Endothelial cell of hepatic sinusoid (primary cell): ENCODE data around the gene ITGAV.
"Not testable (repeated sequence)": the region's sequence is repeated elsewhere in the genome, so short reads cannot be mapped to it uniquely, and the experiment has no call there.

Source experiments
- in situ Hi-C: cut with HindIII; loops from 2 replicates; pipeline ENCODE4 v1.10.0; 2017; ENCODE audit warnings: low sequenced_read_pairs

The ITGAV gene

DNA sequence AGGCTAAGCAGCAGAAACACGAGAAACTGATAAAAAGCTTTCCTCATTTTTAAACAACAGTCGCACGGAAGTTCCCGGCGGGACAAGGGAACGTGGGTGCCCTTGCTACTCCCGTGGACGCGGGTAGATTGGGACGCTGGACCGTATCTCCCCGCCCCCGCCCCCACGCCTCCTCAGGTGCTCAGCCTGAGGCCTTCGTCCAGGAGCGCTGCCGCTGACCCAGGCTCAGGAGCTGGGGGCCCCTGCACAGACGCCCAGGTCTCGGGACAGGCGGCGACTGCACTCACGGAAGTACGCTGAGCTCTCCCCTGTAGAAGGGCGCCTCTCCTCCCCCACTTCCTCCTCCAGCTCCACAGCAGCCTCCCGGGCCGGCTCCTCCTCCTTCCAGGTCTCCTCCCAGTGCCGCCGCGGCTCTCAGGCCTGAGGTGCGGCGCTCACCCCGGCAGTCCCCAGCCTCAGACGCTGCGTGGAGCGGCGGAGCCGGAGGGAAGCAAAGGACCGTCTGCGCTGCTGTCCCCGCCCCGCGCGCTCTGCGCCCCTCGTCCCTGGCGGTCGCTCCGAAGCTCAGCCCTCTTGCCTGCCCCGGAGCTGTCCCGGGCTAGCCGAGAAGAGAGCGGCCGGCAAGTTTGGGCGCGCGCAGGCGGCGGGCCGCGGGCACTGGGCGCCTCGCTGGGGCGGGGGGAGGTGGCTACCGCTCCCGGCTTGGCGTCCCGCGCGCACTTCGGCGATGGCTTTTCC lies at the start of gene ITGAV:
Gene ITGAV (plus strand): TSS at position 445 of the 738 bp plus-strand sequence. CDS start 283 bp downstream, at position 728.
- in situ Hi-C loops, result loop anchor here (5.0 kb wide), 2 partner anchors 52 to 82 kb away; no protein-coding TSS in a partner anchor

DNA sequence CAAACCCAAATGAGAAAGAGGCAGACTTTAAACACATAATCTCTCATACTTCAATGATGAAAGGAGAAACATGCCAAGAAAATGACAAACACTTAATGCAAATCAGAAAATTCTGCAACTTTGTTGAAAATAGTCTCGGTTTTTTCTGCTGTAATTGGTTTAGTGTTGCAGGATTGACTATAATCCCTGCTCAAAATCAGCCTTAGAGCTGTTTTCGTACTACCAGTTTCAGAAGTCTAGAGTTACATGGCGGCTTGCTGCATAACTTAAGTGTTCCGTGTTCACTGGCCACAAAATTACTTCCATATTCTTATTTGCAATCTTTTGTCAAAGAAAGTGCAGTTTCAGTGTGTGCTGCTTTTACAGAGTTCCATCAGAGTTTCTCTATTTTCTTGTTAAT lies 48.9 kb upstream of the ITGAV start:
- in situ Hi-C loops, result no loop called here

GRCh38 chr2:186542002-186542401 lies 47.9 kb upstream of the ITGAV start:
- in situ Hi-C loops, result no loop called here

DNA sequence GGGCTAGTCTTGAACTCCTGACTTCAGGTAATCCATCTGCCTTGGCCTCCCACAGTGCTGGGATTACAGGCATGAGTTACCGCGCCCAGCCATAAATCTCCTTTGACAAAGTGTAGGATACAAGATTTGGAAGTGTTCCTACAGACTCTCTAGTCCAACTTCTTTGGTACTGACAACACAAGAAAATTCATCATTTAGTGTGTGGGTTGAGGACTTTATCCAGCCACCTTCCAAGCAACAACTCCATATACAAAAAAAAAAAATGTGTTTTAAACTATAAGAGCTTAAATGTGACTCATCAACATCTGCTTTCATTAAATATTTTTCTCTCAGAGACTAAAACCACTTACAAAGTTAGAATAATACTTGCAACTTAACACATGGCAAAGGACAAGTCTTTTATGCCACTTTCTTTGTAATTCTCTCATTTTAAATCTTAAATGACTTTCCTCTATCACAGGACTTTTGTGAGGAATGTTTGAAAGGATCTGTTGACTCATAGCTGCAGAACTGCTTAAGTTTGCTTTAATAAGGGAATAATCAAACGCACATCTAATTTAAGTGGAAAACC lies 46.2 kb upstream of the ITGAV start:
- in situ Hi-C loops, result no loop called here

DNA sequence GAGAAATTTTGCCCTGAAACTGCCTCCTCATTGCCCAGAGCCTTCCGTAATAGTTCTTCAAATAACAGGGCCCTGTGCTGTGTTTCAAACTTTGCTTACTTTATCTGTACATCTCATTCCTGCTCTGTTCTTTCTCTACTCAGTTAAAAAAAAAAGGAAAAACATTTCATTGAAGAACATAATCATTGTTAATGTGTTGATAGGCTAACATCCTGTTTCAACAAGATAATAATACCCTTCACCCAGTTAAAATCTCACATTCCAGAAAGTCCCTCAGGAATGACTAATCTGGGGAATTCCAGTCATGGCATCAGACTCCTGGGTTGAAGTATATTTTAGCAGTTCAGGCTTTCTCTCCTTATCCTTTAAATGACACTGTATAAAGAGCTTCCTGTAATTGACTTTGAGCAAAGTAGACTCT lies 45.6 kb upstream of the ITGAV start:
- in situ Hi-C loops, result no loop called here

GRCh38 chr2:186546846-186547245 lies 43.0 kb upstream of the ITGAV start:
- in situ Hi-C loops, result no loop called here

- in situ Hi-C loops, result no loop called here
These were observed 38.4 kb upstream of the ITGAV start for GRCh38 chr2:186551323-186552050.

- in situ Hi-C loops, result no loop called here
These were observed 35.4 kb upstream of the ITGAV start for GRCh38 chr2:186554429-186554828.

GRCh38 chr2:186554850-186555671 lies 34.8 kb upstream of the ITGAV start:
- in situ Hi-C loops, result no loop called here

DNA sequence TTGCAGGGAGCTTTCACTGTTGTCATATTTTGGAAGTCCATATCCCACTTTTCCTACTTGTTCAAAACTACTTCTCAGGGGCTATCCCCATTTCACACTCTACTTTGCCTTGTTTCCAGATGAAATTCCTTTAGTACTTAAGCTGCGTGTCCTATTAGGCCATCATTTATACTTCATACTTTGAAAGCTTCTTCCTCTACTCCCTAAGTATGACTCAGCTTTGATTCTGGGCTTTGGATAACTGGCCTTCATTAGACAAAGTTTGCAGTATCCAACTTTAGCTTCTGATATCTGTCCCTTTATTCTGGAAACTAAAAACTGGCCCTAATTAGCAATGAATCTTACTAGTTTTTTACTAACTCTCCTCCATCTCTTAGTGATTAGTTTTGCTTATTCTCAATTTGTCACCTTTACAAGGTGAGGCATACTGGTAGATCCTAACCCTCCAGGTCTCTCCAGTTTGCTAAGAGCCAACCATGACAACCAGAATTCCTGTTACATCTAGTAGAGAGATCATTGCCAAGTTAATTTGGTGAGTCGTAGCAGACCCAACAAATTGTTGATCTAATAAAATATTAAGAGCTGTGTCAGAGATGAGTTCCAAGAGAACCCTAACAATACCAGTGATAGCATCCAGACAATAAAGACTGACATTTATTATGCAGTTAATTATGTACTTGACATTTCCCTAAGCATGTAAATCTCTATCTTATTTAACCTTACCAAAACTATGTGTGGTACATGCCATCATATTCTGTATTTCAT lies 31.2 kb upstream of the ITGAV start:
- in situ Hi-C loops, result no loop called here

DNA sequence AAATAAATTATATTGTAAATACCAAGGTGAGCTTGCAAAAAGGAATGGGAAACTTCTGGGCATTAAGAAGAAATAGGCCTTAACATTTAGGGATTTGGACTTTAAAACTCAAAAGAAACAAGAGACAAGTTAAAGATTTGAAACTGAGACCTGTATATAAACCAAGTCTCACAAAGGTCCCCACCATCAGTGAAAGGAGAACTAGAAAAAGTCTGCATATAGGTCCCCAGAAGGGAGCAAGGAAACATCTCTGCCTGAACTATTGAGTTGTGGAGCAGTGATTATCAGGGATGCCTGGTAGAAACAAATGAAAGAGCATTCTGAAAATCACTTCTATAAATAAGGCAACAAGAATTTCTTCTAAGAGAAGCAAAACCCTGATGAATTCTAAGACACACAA lies 30.5 kb upstream of the ITGAV start:
- in situ Hi-C loops, result no loop called here

- in situ Hi-C loops, result no loop called here
These were observed 30.0 kb upstream of the ITGAV start for GRCh38 chr2:186559848-186560247.

GRCh38 chr2:186560254-186560653 lies 29.6 kb upstream of the ITGAV start:
- in situ Hi-C loops, result no loop called here

- in situ Hi-C loops, result no loop called here
These were observed 28.2 kb upstream of the ITGAV start for GRCh38 chr2:186561467-186562208.

- in situ Hi-C loops, result no loop called here
These were observed 27.7 kb upstream of the ITGAV start for GRCh38 chr2:186562209-186562578.

- in situ Hi-C loops, result not testable (repeated sequence)
These were observed 21.3 kb upstream of the ITGAV start for GRCh38 chr2:186568600-186568999.

DNA sequence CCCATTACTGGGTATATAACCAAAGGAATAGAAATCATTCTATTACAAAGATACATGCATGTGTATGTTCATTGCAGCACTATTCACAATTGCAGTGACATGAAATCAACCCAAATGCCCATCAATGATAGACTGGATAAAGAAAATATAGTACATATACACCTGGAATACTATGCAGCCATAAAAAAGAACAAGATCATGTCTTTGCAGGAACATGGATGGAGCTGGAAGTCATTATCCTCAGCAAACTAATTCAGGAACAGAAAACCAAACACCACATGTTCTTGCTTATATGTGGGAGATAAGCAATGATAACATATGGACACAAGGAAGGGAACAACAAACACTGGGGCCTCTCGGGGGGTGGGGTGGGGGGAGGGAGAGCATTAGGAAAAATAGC lies 20.7 kb upstream of the ITGAV start:
- in situ Hi-C loops, result not testable (repeated sequence)

DNA sequence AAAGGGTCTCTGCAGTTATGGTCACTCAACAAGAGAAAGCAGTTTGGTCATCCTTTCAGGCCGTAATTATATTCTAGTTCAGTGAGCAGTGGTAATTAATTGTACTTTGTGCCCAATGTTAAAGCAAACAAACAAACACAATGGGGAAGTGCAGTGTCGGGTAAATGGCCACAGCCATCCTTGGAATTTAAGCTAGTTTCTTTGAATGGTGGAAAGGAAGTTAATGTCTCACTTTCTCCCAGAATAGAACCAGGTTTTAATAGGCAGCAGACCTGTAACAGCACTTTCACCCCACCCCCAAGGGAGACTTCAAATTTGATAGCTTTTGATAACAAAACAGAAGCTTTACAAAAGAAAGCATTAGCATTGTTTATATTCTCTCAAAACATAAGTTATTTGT lies 20.0 kb upstream of the ITGAV start:
- in situ Hi-C loops, result no loop called here

- in situ Hi-C loops, result no loop called here
These were observed 19.3 kb upstream of the ITGAV start for GRCh38 chr2:186570604-186571003.

DNA sequence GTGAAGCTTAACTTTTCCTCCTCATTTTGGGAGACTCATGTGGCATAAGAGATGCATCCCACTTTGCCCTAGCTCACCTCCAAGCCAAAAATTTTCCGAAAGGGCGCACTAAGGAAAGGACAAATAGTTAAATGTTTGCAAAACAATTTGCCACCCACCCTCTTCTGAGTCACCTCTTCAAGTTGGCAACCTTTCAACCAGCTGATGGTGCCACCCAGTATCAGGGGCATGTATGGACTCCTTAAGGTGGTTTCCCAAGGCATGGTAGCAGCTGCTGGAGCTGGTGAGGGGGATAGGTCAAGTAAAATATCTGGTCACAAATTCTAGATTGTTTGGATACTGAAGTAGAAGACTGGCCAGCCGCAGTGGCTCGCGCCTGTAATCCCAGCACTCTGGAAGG lies 17.2 kb upstream of the ITGAV start:
- in situ Hi-C loops, result no loop called here
